WTC11 (cell line): ENCODE measurements around the gene C6orf47. TPM values are rescaled to one million over a fixed set of nuclear protein-coding genes. Genes with fewer than 3 reads are reported as not detected.

Experiments used
- ATAC-seq: fragments of 200-7000 bp; cut with Tn5 transposase; 2 replicates; pipeline ENCODE4 v1.10.0; 2021; ENCODE audit warnings: mild to moderate bottlenecking, moderate library complexity
- CTCF ChIA-PET: fragments of 300-600 bp; sonication (Branson Sonifier 250); formaldehyde crosslinking; loops from one replicate; lab custom pipeline; 2021; ENCODE audit warnings: antibody characterized with exemption; lab: Charles Lee
- POLR2A ChIA-PET: fragments of 350-600 bp; sonication (Branson Sonifier 250); formaldehyde crosslinking; loops from one replicate; lab custom pipeline; 2021; ENCODE audit warnings: antibody characterized with exemption; lab: Charles Lee
- DNase-seq: peaks from one replicate; pipeline ENCODE4 v3.0.0; 2021; ENCODE audit warnings: low spot score
- H3K27ac Mint-ChIP-seq: 2 replicates; pipeline ENCODE4 v1.8.0; 2021; ENCODE audit warnings: mixed read lengths
- H3K27me3 Mint-ChIP-seq: 2 replicates; pipeline ENCODE4 v1.8.0; 2021; ENCODE audit warnings: low read depth, mild to moderate bottlenecking, moderate library complexity, mixed read lengths
- H3K36me3 Mint-ChIP-seq: 2 replicates; pipeline ENCODE4 v1.8.0; 2021; ENCODE audit warnings: mixed read lengths
- H3K4me1 Mint-ChIP-seq: 2 replicates; pipeline ENCODE4 v1.8.0; 2022; ENCODE audit warnings: mixed read lengths
- H3K4me3 Mint-ChIP-seq: 2 replicates; pipeline ENCODE4 v1.8.0; 2021; ENCODE audit warnings: mild to moderate bottlenecking, moderate library complexity, mixed read lengths
- H3K9me3 Mint-ChIP-seq: 2 replicates; pipeline ENCODE4 v1.8.0; 2021; ENCODE audit warnings: mixed read lengths
- ATF1 ChIP-seq: sonication (generic); formaldehyde crosslinking; IDR thresholded peaks from 2 replicates; pipeline ENCODE4 v1.8.1; 2023; ENCODE audit warnings: mild to moderate bottlenecking, moderate library complexity, missing genetic modification reagents
- CBFB ChIP-seq: sonication (generic); formaldehyde crosslinking; IDR thresholded peaks from 2 replicates; pipeline ENCODE4 v1.8.1; 2022; ENCODE audit warnings: mild to moderate bottlenecking, low read depth, missing genetic modification reagents
- ELF4 ChIP-seq: sonication (generic); formaldehyde crosslinking; IDR thresholded peaks from 2 replicates; pipeline ENCODE4 v1.8.1; 2022; ENCODE audit warnings: low read depth, mild to moderate bottlenecking, moderate library complexity, missing genetic modification reagents
- EMX1 ChIP-seq: fragments of 250-450 bp; sonication (Bioruptor Pico); IDR thresholded peaks from 2 replicates; pipeline ENCODE4 v1.8.0; 2021; ENCODE audit warnings: mild to moderate bottlenecking
- ESRRA ChIP-seq: sonication (generic); formaldehyde crosslinking; IDR thresholded peaks from 2 replicates; pipeline ENCODE4 v1.8.1; 2022; ENCODE audit warnings: mild to moderate bottlenecking, missing genetic modification reagents, borderline replicate concordance
- GTF2I ChIP-seq: fragments of 250-450 bp; sonication (Bioruptor Pico); conservative IDR thresholded peaks from 2 replicates; pipeline ENCODE4 v1.4.0; 2021; ENCODE audit warnings: mild to moderate bottlenecking
- HMGA2 ChIP-seq: fragments of 250-450 bp; sonication (Bioruptor Pico); IDR thresholded peaks from 2 replicates; pipeline ENCODE4 v1.4.0; 2021; ENCODE audit warnings: mild to moderate bottlenecking, moderate library complexity
- NFE2L1 ChIP-seq: sonication (generic); formaldehyde crosslinking; IDR thresholded peaks from 2 replicates; pipeline ENCODE4 v1.8.1; 2023; ENCODE audit warnings: missing genetic modification reagents
- NR1H2 ChIP-seq: sonication (generic); formaldehyde crosslinking; IDR thresholded peaks from 2 replicates; pipeline ENCODE4 v1.9.0; 2021; ENCODE audit warnings: mild to moderate bottlenecking, moderate library complexity, missing genetic modification reagents
- NR2C2 ChIP-seq: sonication (generic); formaldehyde crosslinking; IDR thresholded peaks from 2 replicates; pipeline ENCODE4 v1.8.0; 2022; ENCODE audit warnings: mild to moderate bottlenecking, missing genetic modification reagents
- NR3C1 ChIP-seq: sonication (generic); formaldehyde crosslinking; conservative IDR thresholded peaks from 2 replicates; pipeline ENCODE4 v1.8.1; 2023; ENCODE audit warnings: low read depth, mild to moderate bottlenecking, missing genetic modification reagents
- SMAD4 ChIP-seq: sonication (generic); formaldehyde crosslinking; IDR thresholded peaks from 2 replicates; pipeline ENCODE4 v1.8.0; 2022; ENCODE audit warnings: mild to moderate bottlenecking, missing genetic modification reagents
- ZNF423 ChIP-seq: fragments of 250-450 bp; sonication (Bioruptor Pico); IDR thresholded peaks from 2 replicates; pipeline ENCODE4 v2.1.2; 2022; ENCODE audit warnings: mild to moderate bottlenecking, moderate library complexity
- total RNA-seq: library from RNA; stranded (reverse); gene quantifications from 3 replicates; pipeline ENCODE4 v1.2.3, GENCODE V29; 2021
- TF ChIP-seq, protein P1 (sequence below): sonication (generic); formaldehyde crosslinking; IDR thresholded peaks from 2 replicates; pipeline ENCODE4 v1.8.1; 2022; ENCODE audit warnings: low read depth, mild to moderate bottlenecking, moderate library complexity, missing genetic modification reagents, borderline replicate concordance
- TF ChIP-seq, protein P2 (sequence below): sonication (generic); formaldehyde crosslinking; IDR thresholded peaks from 2 replicates; pipeline ENCODE4 v1.8.0; 2023; ENCODE audit warnings: mild to moderate bottlenecking, missing genetic modification reagents
- TF ChIP-seq, protein P3 (sequence below): fragments of 250-450 bp; sonication (Bioruptor Pico); IDR thresholded peaks from 2 replicates; pipeline ENCODE4 v1.9.0; 2021; ENCODE audit warnings: mild to moderate bottlenecking
- TF ChIP-seq, protein P4 (sequence below): sonication (generic); formaldehyde crosslinking; IDR thresholded peaks from 2 replicates; pipeline ENCODE4 v1.8.1; 2022; ENCODE audit warnings: mild to moderate bottlenecking, moderate library complexity, missing genetic modification reagents
- TF ChIP-seq, protein P5 (sequence below): sonication (generic); formaldehyde crosslinking; IDR thresholded peaks from 2 replicates; pipeline ENCODE4 v1.8.0; 2022; ENCODE audit warnings: mild to moderate bottlenecking, missing genetic modification reagents
- TF ChIP-seq, protein P6 (sequence below): sonication (generic); formaldehyde crosslinking; IDR thresholded peaks from 2 replicates; pipeline ENCODE4 v1.8.1; 2023; ENCODE audit warnings: mild to moderate bottlenecking, missing genetic modification reagents, moderate library complexity
- TF ChIP-seq, protein P7 (sequence below): sonication (generic); formaldehyde crosslinking; IDR thresholded peaks from 2 replicates; pipeline ENCODE4 v1.8.1; 2023; ENCODE audit warnings: mild to moderate bottlenecking, moderate library complexity, missing genetic modification reagents
- TF ChIP-seq, protein P8 (sequence below): sonication (generic); formaldehyde crosslinking; IDR thresholded peaks from 2 replicates; pipeline ENCODE4 v1.8.1; 2022; ENCODE audit warnings: mild to moderate bottlenecking, missing genetic modification reagents, moderate library complexity, borderline replicate concordance
- TF ChIP-seq, protein P9 (sequence below): sonication (generic); formaldehyde crosslinking; conservative IDR thresholded peaks from 2 replicates; pipeline ENCODE4 v1.8.1; 2022; ENCODE audit warnings: mild to moderate bottlenecking, missing genetic modification reagents
- TF ChIP-seq, protein P10 (sequence below): sonication (generic); formaldehyde crosslinking; IDR thresholded peaks from 2 replicates; pipeline ENCODE4 v1.8.0; 2022; ENCODE audit warnings: mild to moderate bottlenecking, missing genetic modification reagents

C6orf47 gene
- total RNA-seq, 1 experiment from 2014 or later = 16.3 TPM

DNA sequence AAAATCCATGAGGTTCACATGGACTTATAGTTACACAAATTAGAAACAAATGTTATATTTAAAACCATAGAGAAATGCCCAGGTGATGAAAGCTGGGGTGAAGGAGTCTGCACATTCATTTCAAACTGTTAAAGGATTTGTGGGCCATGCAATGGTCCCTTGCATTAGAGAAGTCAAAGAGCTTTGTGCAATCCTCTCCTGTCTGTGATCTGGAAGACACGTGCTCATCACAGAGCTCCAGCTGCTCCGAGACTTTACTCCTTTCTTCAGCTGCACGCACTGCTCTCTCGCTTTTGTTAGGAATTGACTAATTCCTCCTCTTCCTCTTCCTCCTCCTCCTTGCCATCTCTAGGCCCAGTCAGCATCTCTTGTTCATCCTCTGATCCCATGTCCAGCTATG lies 49.6 kb downstream of the C6orf47 start:
- Mint-ChIP-seq H3K4me1 (peaks cover 22% of the 10 kb centered on the region), H3K27me3 (peaks cover 6% of the 10 kb centered on the region; the same call in 1 of the 2 replicates), H3K4me3 (no peak overlapping the region), H3K27ac (no peak overlapping the region), H3K36me3 (no peaks in the 10 kb centered on the region), H3K9me3 (no peaks in the 10 kb centered on the region)
- ChIA-PET POLR2A (no interaction called here), CTCF (interaction anchor here (3.0 kb wide), 1 partner anchor 12 kb away, joined by 32 read pairs; no protein-coding TSS in a partner anchor)
- ATAC-seq (no peak), DNase-seq (no peak)
- TF ChIP-seq NR3C1 (CRISPR knock-in tag) = no peak
- no peak for TF ChIP-seq HMGA2 (CRISPR knock-in tag)
- TF ChIP-seq ELF4 (CRISPR knock-in tag) = no peak

DNA sequence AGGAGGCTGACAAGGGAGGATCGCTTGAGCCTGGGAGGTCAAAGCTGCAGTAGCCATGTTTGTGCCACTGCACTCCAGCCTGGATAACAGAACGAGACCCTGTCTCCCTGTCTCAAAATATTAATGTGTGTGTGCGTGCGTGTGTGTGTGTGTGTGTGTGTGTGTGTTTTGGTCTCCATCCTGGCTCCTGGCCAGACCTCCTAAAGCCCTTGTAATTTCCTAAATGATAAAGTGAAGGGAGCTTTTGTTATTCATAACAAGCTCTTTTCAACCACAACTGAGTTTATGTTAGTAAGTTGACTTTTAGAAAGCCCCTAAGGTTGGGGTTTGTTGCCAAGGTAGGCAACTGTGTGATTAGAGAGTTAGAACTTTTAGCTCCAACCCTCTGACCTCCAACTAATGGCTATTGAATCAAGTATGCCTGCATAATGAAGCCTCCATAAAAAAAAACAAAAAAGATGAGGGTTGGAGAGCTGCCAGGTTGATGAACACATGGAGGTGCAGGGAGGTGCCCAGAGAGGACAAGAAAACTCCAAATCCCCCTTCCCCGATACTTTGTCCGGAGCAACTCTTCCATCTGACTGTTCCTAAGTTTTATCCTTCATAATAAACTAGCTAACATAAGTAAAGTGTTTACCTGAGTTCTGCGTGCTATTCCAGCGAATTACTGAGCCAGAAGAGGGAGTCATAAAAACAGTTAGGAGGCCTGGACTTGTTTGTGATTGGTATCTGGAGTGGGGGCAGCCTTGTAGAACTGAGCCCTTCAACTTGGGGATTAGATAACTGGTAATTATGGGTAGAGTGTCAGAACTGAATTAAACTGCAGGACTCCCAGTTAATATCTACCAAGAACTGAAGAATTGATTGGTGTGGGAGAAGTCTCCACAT lies 50.8 kb downstream of the C6orf47 start:
- Mint-ChIP-seq H3K9me3 (no peaks in the 10 kb centered on the region), H3K27me3 (peaks cover 6% of the 10 kb centered on the region; the same call in 1 of the 2 replicates), H3K27ac (no peak overlapping the region), H3K36me3 (no peaks in the 10 kb centered on the region), H3K4me1 (peaks cover 10% of the 10 kb centered on the region), H3K4me3 (no peak overlapping the region)
- TF ChIP-seq, protein P1, sequence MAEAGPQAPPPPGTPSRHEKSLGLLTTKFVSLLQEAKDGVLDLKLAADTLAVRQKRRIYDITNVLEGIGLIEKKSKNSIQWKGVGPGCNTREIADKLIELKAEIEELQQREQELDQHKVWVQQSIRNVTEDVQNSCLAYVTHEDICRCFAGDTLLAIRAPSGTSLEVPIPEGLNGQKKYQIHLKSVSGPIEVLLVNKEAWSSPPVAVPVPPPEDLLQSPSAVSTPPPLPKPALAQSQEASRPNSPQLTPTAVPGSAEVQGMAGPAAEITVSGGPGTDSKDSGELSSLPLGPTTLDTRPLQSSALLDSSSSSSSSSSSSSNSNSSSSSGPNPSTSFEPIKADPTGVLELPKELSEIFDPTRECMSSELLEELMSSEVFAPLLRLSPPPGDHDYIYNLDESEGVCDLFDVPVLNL (CRISPR knock-in tag) = no peak
- TF ChIP-seq ATF1 (no peak), ZNF423 (CRISPR knock-in tag) (no peak), NR2C2 (CRISPR knock-in tag) (no peak), GTF2I (CRISPR knock-in tag) (no peak), NR1H2 (CRISPR knock-in tag) (no peak), CBFB (CRISPR knock-in tag) (no peak), NFE2L1 (CRISPR knock-in tag) (no peak), EMX1 (CRISPR knock-in tag) (no peak), ESRRA (CRISPR knock-in tag) (no peak), SMAD4 (CRISPR knock-in tag) (no peak)
- TF ChIP-seq, protein P2, sequence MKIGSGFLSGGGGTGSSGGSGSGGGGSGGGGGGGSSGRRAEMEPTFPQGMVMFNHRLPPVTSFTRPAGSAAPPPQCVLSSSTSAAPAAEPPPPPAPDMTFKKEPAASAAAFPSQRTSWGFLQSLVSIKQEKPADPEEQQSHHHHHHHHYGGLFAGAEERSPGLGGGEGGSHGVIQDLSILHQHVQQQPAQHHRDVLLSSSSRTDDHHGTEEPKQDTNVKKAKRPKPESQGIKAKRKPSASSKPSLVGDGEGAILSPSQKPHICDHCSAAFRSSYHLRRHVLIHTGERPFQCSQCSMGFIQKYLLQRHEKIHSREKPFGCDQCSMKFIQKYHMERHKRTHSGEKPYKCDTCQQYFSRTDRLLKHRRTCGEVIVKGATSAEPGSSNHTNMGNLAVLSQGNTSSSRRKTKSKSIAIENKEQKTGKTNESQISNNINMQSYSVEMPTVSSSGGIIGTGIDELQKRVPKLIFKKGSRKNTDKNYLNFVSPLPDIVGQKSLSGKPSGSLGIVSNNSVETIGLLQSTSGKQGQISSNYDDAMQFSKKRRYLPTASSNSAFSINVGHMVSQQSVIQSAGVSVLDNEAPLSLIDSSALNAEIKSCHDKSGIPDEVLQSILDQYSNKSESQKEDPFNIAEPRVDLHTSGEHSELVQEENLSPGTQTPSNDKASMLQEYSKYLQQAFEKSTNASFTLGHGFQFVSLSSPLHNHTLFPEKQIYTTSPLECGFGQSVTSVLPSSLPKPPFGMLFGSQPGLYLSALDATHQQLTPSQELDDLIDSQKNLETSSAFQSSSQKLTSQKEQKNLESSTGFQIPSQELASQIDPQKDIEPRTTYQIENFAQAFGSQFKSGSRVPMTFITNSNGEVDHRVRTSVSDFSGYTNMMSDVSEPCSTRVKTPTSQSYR = no peak
- TF ChIP-seq, protein P3, sequence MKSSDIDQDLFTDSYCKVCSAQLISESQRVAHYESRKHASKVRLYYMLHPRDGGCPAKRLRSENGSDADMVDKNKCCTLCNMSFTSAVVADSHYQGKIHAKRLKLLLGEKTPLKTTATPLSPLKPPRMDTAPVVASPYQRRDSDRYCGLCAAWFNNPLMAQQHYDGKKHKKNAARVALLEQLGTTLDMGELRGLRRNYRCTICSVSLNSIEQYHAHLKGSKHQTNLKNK = no peak
- TF ChIP-seq, protein P4, sequence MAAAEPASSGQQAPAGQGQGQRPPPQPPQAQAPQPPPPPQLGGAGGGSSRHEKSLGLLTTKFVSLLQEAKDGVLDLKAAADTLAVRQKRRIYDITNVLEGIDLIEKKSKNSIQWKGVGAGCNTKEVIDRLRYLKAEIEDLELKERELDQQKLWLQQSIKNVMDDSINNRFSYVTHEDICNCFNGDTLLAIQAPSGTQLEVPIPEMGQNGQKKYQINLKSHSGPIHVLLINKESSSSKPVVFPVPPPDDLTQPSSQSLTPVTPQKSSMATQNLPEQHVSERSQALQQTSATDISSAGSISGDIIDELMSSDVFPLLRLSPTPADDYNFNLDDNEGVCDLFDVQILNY (CRISPR knock-in tag) = no peak
- TF ChIP-seq, protein P5, sequence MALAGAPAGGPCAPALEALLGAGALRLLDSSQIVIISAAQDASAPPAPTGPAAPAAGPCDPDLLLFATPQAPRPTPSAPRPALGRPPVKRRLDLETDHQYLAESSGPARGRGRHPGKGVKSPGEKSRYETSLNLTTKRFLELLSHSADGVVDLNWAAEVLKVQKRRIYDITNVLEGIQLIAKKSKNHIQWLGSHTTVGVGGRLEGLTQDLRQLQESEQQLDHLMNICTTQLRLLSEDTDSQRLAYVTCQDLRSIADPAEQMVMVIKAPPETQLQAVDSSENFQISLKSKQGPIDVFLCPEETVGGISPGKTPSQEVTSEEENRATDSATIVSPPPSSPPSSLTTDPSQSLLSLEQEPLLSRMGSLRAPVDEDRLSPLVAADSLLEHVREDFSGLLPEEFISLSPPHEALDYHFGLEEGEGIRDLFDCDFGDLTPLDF = no peak
- TF ChIP-seq, protein P6, sequence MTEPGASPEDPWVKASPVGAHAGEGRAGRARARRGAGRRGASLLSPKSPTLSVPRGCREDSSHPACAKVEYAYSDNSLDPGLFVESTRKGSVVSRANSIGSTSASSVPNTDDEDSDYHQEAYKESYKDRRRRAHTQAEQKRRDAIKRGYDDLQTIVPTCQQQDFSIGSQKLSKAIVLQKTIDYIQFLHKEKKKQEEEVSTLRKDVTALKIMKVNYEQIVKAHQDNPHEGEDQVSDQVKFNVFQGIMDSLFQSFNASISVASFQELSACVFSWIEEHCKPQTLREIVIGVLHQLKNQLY (CRISPR knock-in tag) = no peak
- TF ChIP-seq, protein P7, sequence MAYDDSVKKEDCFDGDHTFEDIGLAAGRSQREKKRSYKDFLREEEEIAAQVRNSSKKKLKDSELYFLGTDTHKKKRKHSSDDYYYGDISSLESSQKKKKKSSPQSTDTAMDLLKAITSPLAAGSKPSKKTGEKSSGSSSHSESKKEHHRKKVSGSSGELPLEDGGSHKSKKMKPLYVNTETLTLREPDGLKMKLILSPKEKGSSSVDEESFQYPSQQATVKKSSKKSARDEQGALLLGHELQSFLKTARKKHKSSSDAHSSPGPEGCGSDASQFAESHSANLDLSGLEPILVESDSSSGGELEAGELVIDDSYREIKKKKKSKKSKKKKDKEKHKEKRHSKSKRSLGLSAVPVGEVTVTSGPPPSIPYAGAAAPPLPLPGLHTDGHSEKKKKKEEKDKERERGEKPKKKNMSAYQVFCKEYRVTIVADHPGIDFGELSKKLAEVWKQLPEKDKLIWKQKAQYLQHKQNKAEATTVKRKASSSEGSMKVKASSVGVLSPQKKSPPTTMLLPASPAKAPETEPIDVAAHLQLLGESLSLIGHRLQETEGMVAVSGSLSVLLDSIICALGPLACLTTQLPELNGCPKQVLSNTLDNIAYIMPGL (CRISPR knock-in tag) = no peak
- TF ChIP-seq, protein P8, sequence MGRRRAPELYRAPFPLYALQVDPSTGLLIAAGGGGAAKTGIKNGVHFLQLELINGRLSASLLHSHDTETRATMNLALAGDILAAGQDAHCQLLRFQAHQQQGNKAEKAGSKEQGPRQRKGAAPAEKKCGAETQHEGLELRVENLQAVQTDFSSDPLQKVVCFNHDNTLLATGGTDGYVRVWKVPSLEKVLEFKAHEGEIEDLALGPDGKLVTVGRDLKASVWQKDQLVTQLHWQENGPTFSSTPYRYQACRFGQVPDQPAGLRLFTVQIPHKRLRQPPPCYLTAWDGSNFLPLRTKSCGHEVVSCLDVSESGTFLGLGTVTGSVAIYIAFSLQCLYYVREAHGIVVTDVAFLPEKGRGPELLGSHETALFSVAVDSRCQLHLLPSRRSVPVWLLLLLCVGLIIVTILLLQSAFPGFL (CRISPR knock-in tag) = no peak
- TF ChIP-seq, protein P9, sequence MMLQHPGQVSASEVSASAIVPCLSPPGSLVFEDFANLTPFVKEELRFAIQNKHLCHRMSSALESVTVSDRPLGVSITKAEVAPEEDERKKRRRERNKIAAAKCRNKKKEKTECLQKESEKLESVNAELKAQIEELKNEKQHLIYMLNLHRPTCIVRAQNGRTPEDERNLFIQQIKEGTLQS (CRISPR knock-in tag) = no peak
- TF ChIP-seq, protein P10, sequence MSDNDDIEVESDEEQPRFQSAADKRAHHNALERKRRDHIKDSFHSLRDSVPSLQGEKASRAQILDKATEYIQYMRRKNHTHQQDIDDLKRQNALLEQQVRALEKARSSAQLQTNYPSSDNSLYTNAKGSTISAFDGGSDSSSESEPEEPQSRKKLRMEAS (CRISPR knock-in tag) = no peak
- CTCF ChIA-PET = interaction anchor here (1.2 to 3.0 kb wide), 5 partner anchors 11 to 64 kb away, joined by 4 to 32 read pairs (median 8); partner anchors contain the start of genes ATP6V1G2 and LTB
- DNase-seq = no peak
- no peak for ATAC-seq
- POLR2A ChIA-PET = no interaction called here
